H1 (cell line): ENCODE data around the gene FCRL5. TPM values are rescaled to one million over a fixed set of nuclear protein-coding genes. Genes with fewer than 3 reads are reported as not detected.

ENCODE experiments used
- ATF3 ChIP-seq: IDR thresholded peaks from 2 replicates; pipeline ENCODE4 v1.6.1; 2011; ENCODE audit warnings: low read depth, mild to moderate bottlenecking, low read length; ENCODE audit not compliant: insufficient read depth
- CHD7 ChIP-seq: fragments of 300-600 bp; sonication (generic); IDR thresholded peaks from 2 replicates; pipeline ENCODE4 v1.7.1; 2012; ENCODE audit warnings: low read length, moderate library complexity, mild to moderate bottlenecking, inconsistent platforms; ENCODE audit not compliant: insufficient replicate concordance
- E2F6 ChIP-seq: IDR thresholded peaks from 2 replicates; pipeline ENCODE4 v1.6.1; 2012; ENCODE audit warnings: inconsistent platforms
- NRF1 ChIP-seq: IDR thresholded peaks from 2 replicates; pipeline ENCODE4 v1.6.1; 2011; ENCODE audit warnings: mild to moderate bottlenecking, low read depth, low read length, improper control_type of control experiment
- TCF12 ChIP-seq: IDR thresholded peaks from 2 replicates; pipeline ENCODE4 v1.6.1; 2011; ENCODE audit warnings: low read depth, mild to moderate bottlenecking, low read length
- ZNF274 ChIP-seq: IDR thresholded peaks from 2 replicates; pipeline ENCODE4 v1.7.0; 2012; ENCODE audit warnings: low read length, borderline replicate concordance; ENCODE audit errors: extremely low read depth
- polyA plus RNA-seq, 7 experiments: library from polyadenylated mRNA; depleted of rRNA in 3 of 7; stranded (reverse) in 5 of 7; unstranded in 2 of 7; fragments of >200 nt in 5 of 7; fragments of 200-250 nt in 2 of 7; gene quantifications; 1 replicate in 5 of 7; 2 replicates in 1 of 7; 4 replicates in 1 of 7; pipeline versions ENCODE4 v1.2.1 to v1.2.3, GENCODE V29; 2011 to 2013; ENCODE audit warnings: missing spikeins in 2 of 7, mixed read lengths in 2 of 7
- total RNA-seq: library from RNA; stranded (reverse); fragmentation: NEBNext Ultra II Directional; extraction: Animal tissue kit (Norgen Biotek cat#: 25700); gene quantifications from 2 replicates; pipeline ENCODE4 v1.2.1, GENCODE V29; 2021

The FCRL5 gene
- total and polyA plus RNA-seq, 2 of the 8 experiments (the other 6 are each of a cell fraction or from before 2014, with no cell fraction given): 1.0 to 2.6 TPM

- TF ChIP-seq CHD7: no peak
- TF ChIP-seq TCF12: no peak
- TF ChIP-seq NRF1: no peak
- no peak for TF ChIP-seq ZNF274
- TF ChIP-seq ATF3: no peak
- no peak for TF ChIP-seq E2F6
Observed at GRCh38 chr1:157495285-157495684, 57.0 kb downstream of the FCRL5 start (continued).
